NCI-H2196 treated with DMSO at 0.1 percent for 48 hours (cell line): Measurements from ENCODE around the gene R3HDM1.
A peak's percentile ranks its signal among the peaks of the same experiment; 100 is the strongest.
"Not testable (repeated sequence)": the region's sequence is repeated elsewhere in the genome, so short reads cannot be mapped to it uniquely, and the experiment has no call there.

Experiments
- DNase-seq: peaks from one replicate; lab custom pipeline; 2025; ENCODE audit not compliant: unreplicated experiment; lab: John Stamatoyannopoulos, UW

The R3HDM1 gene

GRCh38 chr2:135531231-135532197, at the start of gene R3HDM1:
Gene R3HDM1, plus strand, starts transcription at chr2:135531484. Its CDS starts 73,362 bp downstream, at chr2:135604846.
- peak; percentile 99 for DNase-seq

- no peak for DNase-seq
These were observed 45.8 kb upstream of the R3HDM1 start for GRCh38 chr2:135485441-135485840.

- no peak for DNase-seq
These were observed 40.9 kb upstream of the R3HDM1 start for GRCh38 chr2:135490376-135490775.

- no peak for DNase-seq
These were observed 36.8 kb upstream of the R3HDM1 start for GRCh38 chr2:135494503-135494902.

DNA sequence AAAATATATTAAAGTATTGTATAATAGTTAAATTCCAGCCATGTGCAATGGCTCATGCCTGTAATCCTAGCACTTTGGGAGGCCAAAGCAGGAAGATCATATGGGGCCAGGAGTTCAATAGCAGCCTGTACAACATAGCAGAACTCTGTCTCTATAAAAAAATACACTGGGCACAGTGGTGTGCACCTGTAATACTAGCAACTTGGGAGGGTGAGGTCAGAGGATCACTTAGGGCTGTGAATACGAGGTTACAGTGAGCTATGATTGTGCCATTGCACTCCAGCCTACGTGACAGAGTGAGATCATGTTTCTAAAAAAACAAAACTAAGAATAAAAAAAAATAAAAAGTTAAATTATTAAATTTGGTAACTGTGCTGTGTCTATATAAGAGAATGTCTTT, 36.4 kb upstream of the R3HDM1 start:
- no peak for DNase-seq

DNA sequence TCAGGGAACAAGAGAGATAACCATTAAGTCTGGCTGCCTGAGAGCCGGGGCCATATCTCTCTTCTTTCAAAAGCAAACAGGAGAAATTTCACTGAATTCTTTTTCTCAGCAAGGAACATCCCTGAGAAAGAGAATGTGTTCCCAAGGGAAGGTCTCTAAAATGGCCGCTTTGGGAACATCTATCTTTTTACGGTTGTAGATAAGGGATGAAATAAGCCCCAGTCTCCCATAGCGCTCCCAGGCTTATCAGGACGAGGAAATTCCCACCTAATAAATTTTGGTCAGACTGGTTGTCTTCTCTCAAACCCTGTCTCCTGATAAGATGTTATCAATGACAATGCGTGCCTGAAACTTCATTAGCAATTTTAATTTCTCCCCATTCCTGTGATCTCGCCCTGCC, 32.7 kb upstream of the R3HDM1 start:
- DNase-seq = not testable (repeated sequence)

DNA sequence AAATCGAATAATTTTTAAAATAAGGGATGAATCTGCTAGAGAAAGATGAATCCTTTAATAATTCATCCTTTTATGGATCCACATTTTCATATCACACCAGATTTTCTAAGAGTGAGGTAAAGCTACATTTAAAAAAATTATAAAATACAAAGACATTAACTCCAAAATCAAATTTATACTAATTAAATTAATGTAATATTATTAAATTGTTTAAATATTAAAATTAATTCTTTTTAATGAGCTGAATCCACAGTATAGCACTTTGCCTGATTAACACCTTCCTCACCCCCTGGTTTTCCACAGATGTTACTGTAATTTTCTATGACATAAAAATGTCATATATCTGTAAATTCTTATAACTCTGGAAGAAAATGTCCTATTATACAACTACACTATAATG, 26.5 kb upstream of the R3HDM1 start:
- DNase-seq = no peak

DNA sequence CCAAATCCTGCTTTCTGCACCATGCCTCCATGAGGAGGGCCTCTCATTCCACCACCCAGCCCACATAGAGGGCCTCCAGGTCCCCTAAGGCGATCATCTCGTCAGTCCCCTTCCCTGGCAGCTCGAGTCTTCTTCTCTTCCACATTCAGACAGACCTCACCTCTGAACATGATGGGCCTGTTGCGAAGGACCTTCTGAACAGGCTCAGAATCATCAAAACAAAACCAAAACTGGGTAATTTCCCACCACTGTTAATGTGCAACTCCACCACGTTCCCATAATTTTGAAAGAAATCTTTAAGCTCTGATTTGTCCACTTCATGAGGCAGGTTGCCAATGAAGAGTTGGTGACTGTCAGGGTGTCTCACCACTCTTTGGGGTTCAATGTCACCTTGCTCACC, 20.7 kb upstream of the R3HDM1 start:
- no peak for DNase-seq

DNA sequence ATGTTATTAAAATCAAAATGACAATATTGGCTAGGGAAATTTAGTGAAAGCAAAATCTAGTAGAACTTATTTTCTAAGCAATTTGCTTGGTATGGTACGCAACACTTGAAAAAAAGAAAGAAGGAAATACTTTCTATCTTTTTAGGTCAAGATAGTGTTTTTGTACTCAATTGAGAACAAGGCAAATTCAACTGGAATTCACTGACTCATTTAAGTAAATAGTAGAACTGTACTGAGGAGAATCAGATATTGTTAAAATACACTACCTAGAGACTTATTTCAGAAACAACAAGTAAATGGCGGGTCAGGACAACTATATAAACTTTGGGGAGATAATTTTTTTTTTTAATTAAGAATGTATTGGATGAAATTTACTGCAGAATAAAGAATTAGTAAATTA, 19.2 kb upstream of the R3HDM1 start:
- no peak for DNase-seq

DNA sequence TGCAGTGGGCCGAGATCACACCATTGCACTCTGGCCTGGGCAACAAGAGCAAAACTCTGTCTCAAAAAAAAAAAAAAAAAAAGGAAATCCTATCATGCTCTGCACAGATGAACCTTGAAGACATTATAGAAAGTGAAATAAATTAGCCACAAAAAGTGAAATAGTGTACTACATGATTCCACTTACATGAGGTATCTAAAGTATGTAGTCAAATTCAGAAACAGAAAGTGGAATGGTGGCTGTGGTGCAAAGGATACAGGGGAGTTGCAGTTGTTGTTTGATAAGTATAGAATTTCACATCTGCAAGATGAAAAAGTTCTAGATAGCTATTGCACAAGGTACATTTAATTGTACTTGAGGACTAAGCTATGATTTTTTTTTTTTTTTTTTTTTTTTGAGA, 5.5 kb upstream of the R3HDM1 start:
- DNase-seq = no peak

- DNase-seq = no peak
These were observed 3.3 kb upstream of the R3HDM1 start for GRCh38 chr2:135528006-135528405.

GRCh38 chr2:135530313-135531230, 712 bp upstream of the R3HDM1 start, which contains the start of gene ZRANB3:
Gene ZRANB3, minus strand, starts transcription at chr2:135531218.
- DNase-seq = peak; percentile 98

- DNase-seq = no peak
These were observed 1.3 kb downstream of the R3HDM1 start for GRCh38 chr2:135532581-135532980.

GRCh38 chr2:135533545-135533944, 2.3 kb downstream of the R3HDM1 start:
- DNase-seq = not testable (repeated sequence)

- DNase-seq = no peak
These were observed 15.2 kb downstream of the R3HDM1 start for GRCh38 chr2:135546436-135546835.

DNA sequence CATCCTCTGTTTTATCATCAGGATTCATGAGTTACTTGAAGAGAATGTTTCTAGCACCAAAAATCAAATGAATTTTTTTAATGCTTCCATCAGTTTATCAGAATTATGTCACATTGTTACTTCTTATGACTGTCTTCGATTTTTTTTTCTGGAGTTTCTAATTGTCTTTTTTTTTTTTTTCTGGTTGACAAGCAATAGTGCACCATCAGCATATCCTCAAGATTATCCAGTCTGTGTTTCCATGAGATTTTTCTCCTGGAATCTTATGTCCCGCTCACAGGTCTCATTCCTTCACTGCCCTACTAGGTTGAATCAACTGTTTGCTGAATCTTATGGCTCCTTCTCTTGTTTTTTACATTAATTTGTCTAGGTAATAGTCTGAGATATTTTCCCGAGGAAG, 16.0 kb downstream of the R3HDM1 start:
- DNase-seq = no peak

DNA sequence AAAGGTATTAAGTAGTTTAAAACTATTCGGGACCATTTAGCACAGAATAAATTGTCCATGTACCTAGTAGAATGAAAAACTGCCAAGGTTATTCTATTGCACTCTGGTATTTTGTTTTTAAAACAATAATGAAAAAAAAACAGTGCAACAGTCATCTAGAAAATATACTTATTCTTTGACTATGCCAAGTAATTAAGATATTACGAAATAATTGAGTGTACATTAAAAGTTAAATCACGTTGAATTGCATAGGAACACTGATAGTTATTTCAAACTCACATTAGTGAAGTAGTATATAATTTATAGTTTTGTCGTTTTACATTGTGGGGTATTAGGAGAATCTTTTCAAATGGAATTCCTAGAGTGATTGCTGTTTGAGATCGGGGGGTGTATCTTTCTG, 20.1 kb downstream of the R3HDM1 start:
- no peak for DNase-seq

GRCh38 chr2:135552887-135553286, 21.6 kb downstream of the R3HDM1 start:
- DNase-seq = no peak

- DNase-seq = no peak
These were observed 24.0 kb downstream of the R3HDM1 start for GRCh38 chr2:135555311-135555710.

DNA sequence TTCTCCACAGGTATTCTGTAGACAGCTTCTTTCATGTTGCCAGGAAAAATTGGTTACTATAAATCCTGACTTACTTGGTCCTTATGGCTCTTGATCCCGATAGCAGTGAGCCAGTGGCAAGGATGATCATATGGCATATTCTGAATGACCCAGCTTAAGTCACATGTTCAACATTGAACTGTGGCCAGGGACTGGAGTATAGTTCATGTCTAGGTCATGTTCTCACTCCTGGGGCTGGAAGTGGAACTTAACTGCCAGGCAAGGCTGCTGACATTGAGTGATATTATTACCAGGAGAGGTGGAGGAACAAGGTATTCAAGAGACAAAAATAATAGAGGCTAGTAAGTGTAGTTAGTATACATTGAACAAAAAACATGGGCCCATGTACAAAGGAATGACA, 26.2 kb downstream of the R3HDM1 start:
- DNase-seq = no peak

GRCh38 chr2:135561925-135562324, 30.6 kb downstream of the R3HDM1 start:
- DNase-seq = no peak

- no peak for DNase-seq
These were observed 32.5 kb downstream of the R3HDM1 start for GRCh38 chr2:135563793-135564192.
